Measurements from ENCODE around the gene FBLIM1.

DNA sequence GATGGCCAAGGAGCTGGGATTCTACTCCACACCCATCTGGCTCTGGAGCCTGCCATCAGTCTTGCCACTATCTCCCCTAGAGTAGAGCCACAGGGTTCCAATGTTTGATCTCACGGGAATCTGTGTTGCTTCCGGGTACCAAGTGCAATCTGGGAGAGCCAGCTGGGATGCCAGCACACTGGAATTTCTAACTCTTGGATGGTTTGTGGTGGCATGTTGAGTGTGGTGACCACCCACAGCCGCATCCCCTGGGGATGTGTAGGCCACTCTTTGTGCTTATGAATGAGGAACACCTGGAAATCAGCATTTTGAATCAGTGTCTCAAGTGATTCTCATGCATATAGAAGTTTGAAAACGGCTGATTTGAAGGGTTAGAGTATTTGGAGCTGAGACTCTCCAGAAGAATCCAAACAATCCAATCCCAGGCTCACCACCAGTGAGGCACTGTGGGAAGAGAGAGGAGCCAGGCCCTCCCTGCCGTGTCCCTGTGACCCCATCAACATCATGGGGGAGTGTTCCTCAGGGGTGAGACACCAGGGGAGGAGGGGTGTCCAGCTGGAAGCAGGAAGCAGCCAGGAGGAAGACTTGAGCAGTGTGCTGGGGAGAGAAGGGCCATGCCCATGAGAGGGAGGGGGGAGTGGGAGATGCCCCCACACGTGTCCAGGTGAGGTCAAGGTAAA is 13.4 kb downstream of the FBLIM1 start:
- TF ChIP-seq, protein P1, sequence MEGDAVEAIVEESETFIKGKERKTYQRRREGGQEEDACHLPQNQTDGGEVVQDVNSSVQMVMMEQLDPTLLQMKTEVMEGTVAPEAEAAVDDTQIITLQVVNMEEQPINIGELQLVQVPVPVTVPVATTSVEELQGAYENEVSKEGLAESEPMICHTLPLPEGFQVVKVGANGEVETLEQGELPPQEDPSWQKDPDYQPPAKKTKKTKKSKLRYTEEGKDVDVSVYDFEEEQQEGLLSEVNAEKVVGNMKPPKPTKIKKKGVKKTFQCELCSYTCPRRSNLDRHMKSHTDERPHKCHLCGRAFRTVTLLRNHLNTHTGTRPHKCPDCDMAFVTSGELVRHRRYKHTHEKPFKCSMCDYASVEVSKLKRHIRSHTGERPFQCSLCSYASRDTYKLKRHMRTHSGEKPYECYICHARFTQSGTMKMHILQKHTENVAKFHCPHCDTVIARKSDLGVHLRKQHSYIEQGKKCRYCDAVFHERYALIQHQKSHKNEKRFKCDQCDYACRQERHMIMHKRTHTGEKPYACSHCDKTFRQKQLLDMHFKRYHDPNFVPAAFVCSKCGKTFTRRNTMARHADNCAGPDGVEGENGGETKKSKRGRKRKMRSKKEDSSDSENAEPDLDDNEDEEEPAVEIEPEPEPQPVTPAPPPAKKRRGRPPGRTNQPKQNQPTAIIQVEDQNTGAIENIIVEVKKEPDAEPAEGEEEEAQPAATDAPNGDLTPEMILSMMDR (IDR thresholded peaks at IDR 0.05; ENCODE audit: poor library complexity), result no peak
- TF ChIP-seq EZH2phosphoT487 (IDR thresholded peaks at IDR 0.05; ENCODE audit: low read depth, severe bottlenecking, unreplicated experiment), result no peak
